ENCODE results near the gene LMO7.
"Not testable (repeated sequence)": the region's sequence is repeated elsewhere in the genome, so short reads cannot be mapped to it uniquely, and the experiment has no call there.

Gene LMO7

GRCh38 chr13:75647126-75647784 lies 11.1 kb downstream of the LMO7 start:
- no peak for DNase-seq (ENCODE audit: low read depth)

GRCh38 chr13:75648446-75648845 lies 12.3 kb downstream of the LMO7 start:
- DNase-seq (ENCODE audit: low read depth) = no peak

- no peak for DNase-seq (ENCODE audit: low read depth)
Observed at GRCh38 chr13:75651013-75651412, 14.9 kb downstream of the LMO7 start.

- DNase-seq (ENCODE audit: low read depth) = no peak
Observed at GRCh38 chr13:75652726-75653125, 16.6 kb downstream of the LMO7 start.

- no peak for DNase-seq (ENCODE audit: low read depth)
Observed at GRCh38 chr13:75656425-75656989, 20.4 kb downstream of the LMO7 start.

GRCh38 chr13:75657111-75657510 lies 21.0 kb downstream of the LMO7 start:
- DNase-seq (ENCODE audit: low read depth) = no peak

- no peak for DNase-seq (ENCODE audit: low read depth)
Observed at GRCh38 chr13:75660694-75661093, 24.6 kb downstream of the LMO7 start.

- DNase-seq (ENCODE audit: low read depth) = no peak
Observed at GRCh38 chr13:75661443-75661842, 25.3 kb downstream of the LMO7 start.

GRCh38 chr13:75666646-75667351 lies 30.7 kb downstream of the LMO7 start:
- no peak for DNase-seq (ENCODE audit: low read depth)

GRCh38 chr13:75669706-75670105 lies 33.6 kb downstream of the LMO7 start:
- DNase-seq (ENCODE audit: low read depth) = no peak

GRCh38 chr13:75670496-75670895 lies 34.4 kb downstream of the LMO7 start:
- no peak for DNase-seq (ENCODE audit: low read depth)

- no peak for DNase-seq (ENCODE audit: low read depth)
Observed at GRCh38 chr13:75675421-75675820, 39.3 kb downstream of the LMO7 start.

GRCh38 chr13:75679459-75679858 lies 43.3 kb downstream of the LMO7 start:
- DNase-seq (ENCODE audit: low read depth) = no peak

GRCh38 chr13:75680251-75680650 lies 44.1 kb downstream of the LMO7 start:
- not testable (repeated sequence) for DNase-seq (ENCODE audit: low read depth)

GRCh38 chr13:75682326-75682725 lies 46.2 kb downstream of the LMO7 start:
- no peak for DNase-seq (ENCODE audit: low read depth)

GRCh38 chr13:75685239-75685697 lies 49.1 kb downstream of the LMO7 start:
- peak; percentile 43 for DNase-seq (ENCODE audit: low read depth)

GRCh38 chr13:75687150-75687763 lies 51.1 kb downstream of the LMO7 start:
- DNase-seq (ENCODE audit: low read depth) = peak; percentile 44

- DNase-seq (ENCODE audit: low read depth) = no peak
Observed at GRCh38 chr13:75689686-75690085, 53.6 kb downstream of the LMO7 start.

GRCh38 chr13:75690607-75691006 lies 54.5 kb downstream of the LMO7 start:
- DNase-seq (ENCODE audit: low read depth) = no peak

GRCh38 chr13:75691183-75691582 lies 55.1 kb downstream of the LMO7 start:
- no peak for DNase-seq (ENCODE audit: low read depth)

GRCh38 chr13:75693227-75693626 lies 57.1 kb downstream of the LMO7 start:
- no peak for DNase-seq (ENCODE audit: low read depth)

GRCh38 chr13:75694722-75695121 lies 58.6 kb downstream of the LMO7 start:
- DNase-seq (ENCODE audit: low read depth) = no peak

- DNase-seq (ENCODE audit: low read depth) = peak; percentile 59
Observed at GRCh38 chr13:75695908-75696307, 59.8 kb downstream of the LMO7 start.

Data from fibroblast of the conjunctiva (primary cell).